ENCODE results near the gene LRRC8D. TPM values are rescaled to one million over a fixed set of nuclear protein-coding genes. Genes with fewer than 3 reads are reported as not detected.
A peak's percentile ranks its signal among the peaks of the same experiment; 100 is the strongest.

Gene LRRC8D
- total and polyA plus RNA-seq, 2 experiments from 2014 or later, result 23.6 to 48.8 TPM

- Mint-ChIP-seq H3K27ac (0 out of 2 replicates have a peak overlapping the region, but pooled peaks have one; percentile 44), H3K36me3 (ENCODE audit: low read depth) (peaks cover 18% of the 10 kb centered on the region), H3K9me3 (no peaks in the 10 kb centered on the region), H3K4me1 (peaks cover 48% of the 10 kb centered on the region), H3K4me3 (no peak overlapping the region), H3K27me3 (ENCODE audit: insufficient read depth, low read depth, poor library complexity) (peaks cover 4% of the 10 kb centered on the region)
- Histone ChIP-seq H3K4me1 (ENCODE audit: insufficient read depth) (peaks cover 40% of the 10 kb centered on the region), H3K79me2 (replicated peaks; ENCODE audit: insufficient read depth) (no peaks in the 10 kb centered on the region), H4K20me1 (replicated peaks; ENCODE audit: insufficient read depth) (no peaks in the 10 kb centered on the region), H3K4me2 (no peak overlapping the region), H3K27ac (ENCODE audit: low read depth) (peak overlapping the region; percentile 73), H3K4me3 (no peak overlapping the region), H2AFZ (no peak overlapping the region), H3K36me3 (ENCODE audit: insufficient read depth) (0 out of 2 replicates have a peak, but pooled peaks cover 1% of the 10 kb centered on the region), H3K27me3 (ENCODE audit: insufficient read depth) (no peaks in the 10 kb centered on the region), H3F3A (replicated peaks; ENCODE audit: low read depth) (no peaks in the 10 kb centered on the region; the same call in 1 of the 2 replicates), H3K9me2 (ENCODE audit: insufficient read depth) (no peaks in the 10 kb centered on the region)
- TF ChIP-seq EZH2 (IDR thresholded peaks at IDR 0.05; ENCODE audit: low read depth, unreplicated experiment) (no peak), EZH2phosphoT487 (IDR thresholded peaks at IDR 0.05; ENCODE audit: unreplicated experiment) (no peak), ZNF331 (CRISPR knock-in tag; IDR thresholded peaks at IDR 0.05; ENCODE audit: low read depth) (no peak), POLR2AphosphoS5 (IDR thresholded peaks at IDR 0.05; ENCODE audit: low read depth) (no peak), REST (IDR thresholded peaks at IDR 0.05; ENCODE audit: unreplicated experiment) (no peak), CTCF (conservative IDR thresholded peaks at IDR 0.05; ENCODE audit: low read depth in 2 of 2) (no peak), ETS1 (IDR thresholded peaks at IDR 0.05) (no peak), CREB1 (CRISPR knock-in tag; IDR thresholded peaks at IDR 0.05; ENCODE audit: low read depth) (no peak), JUNB (IDR thresholded peaks at IDR 0.05; ENCODE audit: unreplicated experiment) (no peak)
- ATAC-seq (peak; percentile 57), DNase-seq (ENCODE audit: low spot score) (no peak)
Measured at GRCh38 chr1:89939059-89939570, 118.3 kb downstream of the LRRC8D start.
